GM12875 (cell line): ENCODE data around the gene PPM1K.

Source experiments
- H3K4me3 ChIP-seq: one replicate; pipeline ENCODE4 v1.5.1; 2011; ENCODE audit warnings: low read depth, low read length, control low read depth
- TF ChIP-seq, protein P1 (sequence below): IDR thresholded peaks from 2 replicates; pipeline ENCODE4 v1.5.1; 2011; ENCODE audit warnings: low read depth, mild to moderate bottlenecking, control low read depth, inconsistent platforms, low read length, moderate library complexity, borderline replicate concordance; ENCODE audit not compliant: insufficient read depth

The PPM1K gene

DNA sequence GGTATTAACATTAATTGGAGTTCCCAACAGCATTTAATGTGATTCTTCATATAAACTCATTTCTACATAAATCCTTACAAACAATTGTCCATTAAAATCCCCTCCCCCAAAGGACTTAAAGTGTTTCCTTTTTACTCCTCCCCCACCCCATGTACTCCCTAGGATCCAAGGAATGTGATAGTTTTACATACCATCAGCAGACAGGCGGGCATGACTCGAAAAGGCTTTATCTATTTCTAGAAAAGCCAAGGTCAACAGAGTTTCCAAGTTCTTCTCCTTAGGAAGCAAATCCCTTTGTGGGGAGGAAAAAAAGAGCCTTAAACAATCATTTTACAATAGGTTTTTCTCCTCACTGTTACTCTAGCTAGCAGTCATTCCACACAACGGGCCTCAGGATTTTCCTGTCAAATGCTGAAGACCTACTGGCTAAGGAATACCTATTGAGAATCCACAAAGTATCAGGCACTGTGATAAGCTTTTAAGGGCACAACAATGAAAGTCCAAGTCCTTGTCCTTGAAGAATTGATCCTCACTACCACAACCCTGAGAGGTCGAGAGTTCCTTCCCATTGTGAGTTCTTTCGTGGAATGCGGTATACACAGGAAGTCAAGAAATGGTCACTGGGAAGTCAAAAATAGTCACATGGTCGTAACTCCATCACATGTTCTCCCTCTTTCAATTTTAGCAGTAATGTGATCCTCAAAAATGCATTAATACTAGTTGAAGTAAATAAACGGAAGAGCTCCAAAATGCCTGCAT, 7.2 kb downstream of the PPM1K start:
- TF ChIP-seq, protein P1, sequence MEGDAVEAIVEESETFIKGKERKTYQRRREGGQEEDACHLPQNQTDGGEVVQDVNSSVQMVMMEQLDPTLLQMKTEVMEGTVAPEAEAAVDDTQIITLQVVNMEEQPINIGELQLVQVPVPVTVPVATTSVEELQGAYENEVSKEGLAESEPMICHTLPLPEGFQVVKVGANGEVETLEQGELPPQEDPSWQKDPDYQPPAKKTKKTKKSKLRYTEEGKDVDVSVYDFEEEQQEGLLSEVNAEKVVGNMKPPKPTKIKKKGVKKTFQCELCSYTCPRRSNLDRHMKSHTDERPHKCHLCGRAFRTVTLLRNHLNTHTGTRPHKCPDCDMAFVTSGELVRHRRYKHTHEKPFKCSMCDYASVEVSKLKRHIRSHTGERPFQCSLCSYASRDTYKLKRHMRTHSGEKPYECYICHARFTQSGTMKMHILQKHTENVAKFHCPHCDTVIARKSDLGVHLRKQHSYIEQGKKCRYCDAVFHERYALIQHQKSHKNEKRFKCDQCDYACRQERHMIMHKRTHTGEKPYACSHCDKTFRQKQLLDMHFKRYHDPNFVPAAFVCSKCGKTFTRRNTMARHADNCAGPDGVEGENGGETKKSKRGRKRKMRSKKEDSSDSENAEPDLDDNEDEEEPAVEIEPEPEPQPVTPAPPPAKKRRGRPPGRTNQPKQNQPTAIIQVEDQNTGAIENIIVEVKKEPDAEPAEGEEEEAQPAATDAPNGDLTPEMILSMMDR: no peak
- H3K4me3 ChIP-seq: no peak overlapping the region

DNA sequence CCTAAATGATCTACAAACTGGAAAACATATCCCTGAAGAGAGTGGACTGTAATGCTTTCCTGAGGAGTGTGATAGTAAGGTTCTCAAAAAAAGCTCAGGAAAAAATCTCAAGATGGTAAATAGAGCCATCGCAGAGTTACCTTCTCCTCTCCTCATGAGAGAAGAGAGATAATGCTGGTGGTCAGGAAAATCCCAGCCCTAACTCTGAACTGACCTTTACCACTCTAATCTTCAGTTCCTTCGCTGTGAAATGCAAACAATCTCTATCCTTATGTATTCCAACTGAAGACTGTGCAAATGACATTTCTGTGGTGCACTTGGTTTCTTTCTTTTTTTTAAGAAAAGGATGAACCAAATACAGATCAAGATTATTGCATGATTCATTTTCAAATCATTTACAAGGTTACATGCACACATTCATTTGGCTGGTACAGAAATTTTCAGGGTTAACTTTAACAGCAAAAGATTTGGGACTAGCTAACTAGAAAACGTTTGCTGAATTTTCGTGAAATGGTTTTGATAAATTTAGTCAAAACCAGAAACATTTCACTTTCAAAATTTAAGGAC, 8.3 kb downstream of the PPM1K start:
- TF ChIP-seq, protein P1: no peak
- H3K4me3 ChIP-seq: no peak overlapping the region

DNA sequence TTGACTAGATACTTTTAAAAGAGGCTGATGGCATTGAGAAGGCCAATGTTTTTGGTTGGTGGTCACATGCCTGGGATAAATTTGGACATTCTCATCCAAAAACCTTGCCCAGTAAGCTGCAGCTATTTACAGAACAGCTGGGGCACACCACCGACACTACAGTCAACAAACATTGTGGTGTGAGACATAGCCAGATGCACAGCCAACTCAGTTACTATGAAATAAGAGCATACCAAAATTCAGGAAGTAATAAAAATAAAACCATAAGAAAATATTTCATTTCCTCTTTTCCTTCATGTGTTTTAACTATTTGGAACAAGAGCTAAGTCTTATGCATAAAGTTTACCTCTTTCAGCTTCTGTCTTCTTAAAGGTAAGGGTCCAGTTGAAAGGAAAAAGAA, 8.8 kb downstream of the PPM1K start:
- TF ChIP-seq, protein P1: no peak
- no peak overlapping the region for H3K4me3 ChIP-seq

DNA sequence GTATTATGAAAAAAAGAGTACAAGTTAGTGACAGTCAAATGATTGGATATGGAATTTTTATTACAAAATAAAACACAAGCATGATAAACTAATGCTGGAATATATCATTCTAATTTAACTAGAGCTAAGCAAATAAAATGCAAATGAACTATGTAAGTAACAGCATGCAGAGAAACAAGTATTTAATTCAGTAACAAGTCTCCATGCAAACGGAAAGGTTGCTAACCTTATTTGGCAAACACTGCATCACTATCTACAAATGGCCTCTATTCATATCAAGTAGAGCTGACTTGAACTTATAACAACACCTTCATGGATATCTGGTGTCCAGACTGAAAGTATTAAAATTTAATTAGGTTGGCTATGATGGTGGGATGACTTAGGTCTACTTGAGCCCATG, 15.4 kb downstream of the PPM1K start:
- TF ChIP-seq, protein P1: no peak
- no peak overlapping the region for H3K4me3 ChIP-seq

DNA sequence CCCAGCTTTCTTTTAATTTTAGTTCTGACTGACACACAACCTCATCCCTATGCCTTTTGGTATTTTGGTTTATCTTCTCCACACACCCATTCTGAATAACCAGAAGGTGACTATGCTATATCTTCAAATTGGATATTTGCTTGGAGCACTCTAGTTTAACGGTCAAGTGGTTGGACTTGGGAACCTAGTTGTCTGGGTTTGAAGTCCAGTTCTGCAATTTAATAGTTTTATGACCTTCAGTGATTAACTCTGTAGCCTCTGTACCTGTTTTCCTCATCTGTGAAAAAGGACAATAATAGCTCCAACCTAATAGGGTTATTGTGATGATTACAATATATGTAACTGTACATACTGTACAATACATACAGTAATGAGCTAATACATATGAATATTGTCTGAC, 20.0 kb downstream of the PPM1K start:
- TF ChIP-seq, protein P1: no peak
- no peak overlapping the region for H3K4me3 ChIP-seq

DNA sequence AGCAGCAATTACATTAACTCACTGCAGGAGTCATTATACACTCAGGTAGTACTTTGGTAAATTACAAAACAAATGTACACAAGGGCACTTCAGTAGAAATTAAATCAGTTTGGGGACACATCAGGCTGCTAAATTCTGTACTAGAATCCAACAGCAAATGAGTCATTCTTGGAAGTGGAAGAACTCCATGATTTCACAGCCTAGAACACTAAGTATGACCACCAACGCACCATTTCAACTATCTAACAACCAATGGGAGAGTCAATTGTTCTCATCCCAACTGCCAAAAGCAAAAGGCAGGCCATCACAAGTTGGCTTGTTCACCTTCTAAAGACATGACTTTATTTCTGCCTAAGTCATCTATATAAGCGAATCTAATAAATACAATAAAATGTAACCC, 26.6 kb downstream of the PPM1K start:
- H3K4me3 ChIP-seq: no peak overlapping the region
- TF ChIP-seq, protein P1: no peak

DNA sequence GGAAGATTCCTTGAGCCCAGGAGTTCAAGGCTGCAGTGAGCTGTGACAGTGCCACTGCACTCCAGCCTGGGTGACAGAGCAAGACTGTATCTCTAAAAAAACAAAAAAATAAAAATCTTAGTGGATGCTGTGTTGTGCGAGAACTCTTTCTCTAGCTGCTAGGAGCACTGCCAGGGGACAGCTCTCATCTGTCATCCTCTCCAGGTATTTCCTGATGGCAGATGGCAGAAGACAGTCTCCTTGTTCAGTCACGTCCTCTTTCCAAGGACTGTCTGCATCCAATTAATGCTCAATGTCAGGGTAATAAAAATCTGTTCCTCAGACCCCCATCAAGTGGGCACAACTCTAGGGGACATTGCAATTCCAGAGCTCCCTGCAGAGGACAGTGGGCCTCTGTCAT, 29.2 kb downstream of the PPM1K start:
- no peak overlapping the region for H3K4me3 ChIP-seq
- TF ChIP-seq, protein P1: no peak
